WTC11 (cell line): ENCODE results near the gene DMBX1. TPM values are rescaled to one million over a fixed set of nuclear protein-coding genes. Genes with fewer than 3 reads are reported as not detected.

Experiments used
- AFF4 ChIP-seq: sonication (generic); formaldehyde crosslinking; IDR thresholded peaks from 2 replicates; pipeline ENCODE4 v1.8.1; 2023; ENCODE audit warnings: mild to moderate bottlenecking, missing genetic modification reagents, borderline replicate concordance
- ATF1 ChIP-seq: sonication (generic); formaldehyde crosslinking; IDR thresholded peaks from 2 replicates; pipeline ENCODE4 v1.8.1; 2023; ENCODE audit warnings: mild to moderate bottlenecking, moderate library complexity, missing genetic modification reagents
- CREB1 ChIP-seq: sonication (generic); formaldehyde crosslinking; IDR thresholded peaks from 2 replicates; pipeline ENCODE4 v1.8.0; 2023; ENCODE audit warnings: mild to moderate bottlenecking, missing genetic modification reagents
- E2F1 ChIP-seq: sonication (generic); formaldehyde crosslinking; IDR thresholded peaks from 2 replicates; pipeline ENCODE4 v1.8.0; 2022; ENCODE audit warnings: mild to moderate bottlenecking, missing genetic modification reagents
- ESRRA ChIP-seq: sonication (generic); formaldehyde crosslinking; IDR thresholded peaks from 2 replicates; pipeline ENCODE4 v1.8.1; 2022; ENCODE audit warnings: mild to moderate bottlenecking, missing genetic modification reagents, borderline replicate concordance
- FOXJ3 ChIP-seq: sonication (generic); formaldehyde crosslinking; IDR thresholded peaks from 2 replicates; pipeline ENCODE4 v1.9.0; 2021; ENCODE audit warnings: missing genetic modification reagents, mild to moderate bottlenecking, borderline replicate concordance
- GTF2I ChIP-seq: fragments of 250-450 bp; sonication (Bioruptor Pico); conservative IDR thresholded peaks from 2 replicates; pipeline ENCODE4 v1.4.0; 2021; ENCODE audit warnings: mild to moderate bottlenecking
- IRF1 ChIP-seq: sonication (generic); formaldehyde crosslinking; IDR thresholded peaks from 2 replicates; pipeline ENCODE4 v1.8.0; 2023; ENCODE audit warnings: missing genetic modification reagents
- IRF2 ChIP-seq: sonication (generic); formaldehyde crosslinking; IDR thresholded peaks from 2 replicates; pipeline ENCODE4 v1.8.0; 2022; ENCODE audit warnings: low read depth, missing genetic modification reagents, borderline replicate concordance
- KAT7 ChIP-seq: sonication (generic); formaldehyde crosslinking; IDR thresholded peaks from 2 replicates; pipeline ENCODE4 v1.8.1; 2023; ENCODE audit warnings: missing genetic modification reagents, mild to moderate bottlenecking, borderline replicate concordance
- MYBL2 ChIP-seq: sonication (generic); formaldehyde crosslinking; IDR thresholded peaks from 2 replicates; pipeline ENCODE4 v1.8.1; 2023; ENCODE audit warnings: mild to moderate bottlenecking, moderate library complexity, missing genetic modification reagents
- NFATC4 ChIP-seq: fragments of 250-450 bp; sonication (Bioruptor Pico); IDR thresholded peaks from 2 replicates; pipeline ENCODE4 v1.9.0; 2021; ENCODE audit warnings: mild to moderate bottlenecking
- NFE2L1 ChIP-seq: sonication (generic); formaldehyde crosslinking; IDR thresholded peaks from 2 replicates; pipeline ENCODE4 v1.8.1; 2023; ENCODE audit warnings: missing genetic modification reagents
- NFYB ChIP-seq: sonication (generic); formaldehyde crosslinking; conservative IDR thresholded peaks from 2 replicates; pipeline ENCODE4 v1.8.0; 2022; ENCODE audit warnings: low read depth, missing genetic modification reagents
- NR1H2 ChIP-seq: sonication (generic); formaldehyde crosslinking; IDR thresholded peaks from 2 replicates; pipeline ENCODE4 v1.9.0; 2021; ENCODE audit warnings: mild to moderate bottlenecking, moderate library complexity, missing genetic modification reagents
- RELA ChIP-seq: sonication (generic); formaldehyde crosslinking; IDR thresholded peaks from 2 replicates; pipeline ENCODE4 v1.8.1; 2022; ENCODE audit warnings: missing genetic modification reagents, mild to moderate bottlenecking, borderline replicate concordance
- SMAD4 ChIP-seq: sonication (generic); formaldehyde crosslinking; IDR thresholded peaks from 2 replicates; pipeline ENCODE4 v1.8.0; 2022; ENCODE audit warnings: mild to moderate bottlenecking, missing genetic modification reagents
- SP1 ChIP-seq: sonication (generic); formaldehyde crosslinking; conservative IDR thresholded peaks from 2 replicates; pipeline ENCODE4 v1.8.1; 2022; ENCODE audit warnings: missing genetic modification reagents
- TCF7 ChIP-seq: sonication (generic); formaldehyde crosslinking; IDR thresholded peaks from 2 replicates; pipeline ENCODE4 v1.8.0; 2022; ENCODE audit warnings: mild to moderate bottlenecking, low read depth, missing genetic modification reagents, moderate library complexity
- ZBTB21 ChIP-seq: sonication (generic); formaldehyde crosslinking; IDR thresholded peaks from 2 replicates; pipeline ENCODE4 v1.8.1; 2023; ENCODE audit warnings: mild to moderate bottlenecking, missing genetic modification reagents, borderline replicate concordance
- ZNF138 ChIP-seq: sonication (generic); formaldehyde crosslinking; conservative IDR thresholded peaks from 2 replicates; pipeline ENCODE4 v1.8.1; 2022; ENCODE audit warnings: mild to moderate bottlenecking, moderate library complexity, missing genetic modification reagents
- ZNF263 ChIP-seq: sonication (generic); formaldehyde crosslinking; IDR thresholded peaks from 2 replicates; pipeline ENCODE4 v1.8.1; 2022; ENCODE audit warnings: low read depth, mild to moderate bottlenecking, moderate library complexity, missing genetic modification reagents
- ZNF423 ChIP-seq: fragments of 250-450 bp; sonication (Bioruptor Pico); IDR thresholded peaks from 2 replicates; pipeline ENCODE4 v2.1.2; 2022; ENCODE audit warnings: mild to moderate bottlenecking, moderate library complexity
- ZNF671 ChIP-seq: fragments of 250-450 bp; sonication (Bioruptor Pico); IDR thresholded peaks from 2 replicates; pipeline ENCODE4 v1.8.0; 2021; ENCODE audit warnings: mild to moderate bottlenecking
- total RNA-seq: library from RNA; stranded (reverse); gene quantifications from 3 replicates; pipeline ENCODE4 v1.2.3, GENCODE V29; 2021
- TF ChIP-seq, protein P1 (sequence below): sonication (generic); formaldehyde crosslinking; IDR thresholded peaks from 2 replicates; pipeline ENCODE4 v1.8.1; 2022; ENCODE audit warnings: missing genetic modification reagents, borderline replicate concordance
- TF ChIP-seq, protein P2 (sequence below): sonication (generic); formaldehyde crosslinking; conservative IDR thresholded peaks from 2 replicates; pipeline ENCODE4 v1.8.1; 2022; ENCODE audit warnings: mild to moderate bottlenecking, missing genetic modification reagents
- TF ChIP-seq, protein P3 (sequence below): sonication (generic); formaldehyde crosslinking; IDR thresholded peaks from 2 replicates; pipeline ENCODE4 v1.8.1; 2022; ENCODE audit warnings: low read depth, mild to moderate bottlenecking, moderate library complexity, missing genetic modification reagents, borderline replicate concordance
- TF ChIP-seq, protein P4 (sequence below): sonication (generic); formaldehyde crosslinking; IDR thresholded peaks from 2 replicates; pipeline ENCODE4 v1.8.1; 2023; ENCODE audit warnings: mild to moderate bottlenecking, missing genetic modification reagents, moderate library complexity
- TF ChIP-seq, protein P5 (sequence below): fragments of 250-450 bp; sonication (Bioruptor Pico); IDR thresholded peaks from 2 replicates; pipeline ENCODE4 v2.1.2; 2022; ENCODE audit warnings: mild to moderate bottlenecking, moderate library complexity

DMBX1 gene
- total RNA-seq, 1 experiment from 2014 or later: 3.7 TPM

- no peak for TF ChIP-seq ZNF263 (CRISPR knock-in tag)
- TF ChIP-seq SP1: peak; percentile 40; the same call in 1 of the 2 replicates
- TF ChIP-seq, protein P1, sequence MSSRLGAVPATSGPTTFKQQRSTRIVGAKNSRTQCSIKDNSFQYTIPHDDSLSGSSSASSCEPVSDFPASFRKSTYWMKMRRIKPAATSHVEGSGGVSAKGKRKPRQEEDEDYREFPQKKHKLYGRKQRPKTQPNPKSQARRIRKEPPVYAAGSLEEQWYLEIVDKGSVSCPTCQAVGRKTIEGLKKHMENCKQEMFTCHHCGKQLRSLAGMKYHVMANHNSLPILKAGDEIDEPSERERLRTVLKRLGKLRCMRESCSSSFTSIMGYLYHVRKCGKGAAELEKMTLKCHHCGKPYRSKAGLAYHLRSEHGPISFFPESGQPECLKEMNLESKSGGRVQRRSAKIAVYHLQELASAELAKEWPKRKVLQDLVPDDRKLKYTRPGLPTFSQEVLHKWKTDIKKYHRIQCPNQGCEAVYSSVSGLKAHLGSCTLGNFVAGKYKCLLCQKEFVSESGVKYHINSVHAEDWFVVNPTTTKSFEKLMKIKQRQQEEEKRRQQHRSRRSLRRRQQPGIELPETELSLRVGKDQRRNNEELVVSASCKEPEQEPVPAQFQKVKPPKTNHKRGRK (CRISPR knock-in tag): 0 out of 2 replicates have a peak, but pooled peaks have one; percentile 27
- no peak for TF ChIP-seq NFYB (CRISPR knock-in tag)
- TF ChIP-seq, protein P2, sequence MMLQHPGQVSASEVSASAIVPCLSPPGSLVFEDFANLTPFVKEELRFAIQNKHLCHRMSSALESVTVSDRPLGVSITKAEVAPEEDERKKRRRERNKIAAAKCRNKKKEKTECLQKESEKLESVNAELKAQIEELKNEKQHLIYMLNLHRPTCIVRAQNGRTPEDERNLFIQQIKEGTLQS (CRISPR knock-in tag): no peak
- TF ChIP-seq IRF2 (CRISPR knock-in tag): no peak
- TF ChIP-seq SMAD4: no peak
- TF ChIP-seq ATF1 (CRISPR knock-in tag): no peak
- no peak for TF ChIP-seq ZNF671 (CRISPR knock-in tag)
- TF ChIP-seq, protein P3, sequence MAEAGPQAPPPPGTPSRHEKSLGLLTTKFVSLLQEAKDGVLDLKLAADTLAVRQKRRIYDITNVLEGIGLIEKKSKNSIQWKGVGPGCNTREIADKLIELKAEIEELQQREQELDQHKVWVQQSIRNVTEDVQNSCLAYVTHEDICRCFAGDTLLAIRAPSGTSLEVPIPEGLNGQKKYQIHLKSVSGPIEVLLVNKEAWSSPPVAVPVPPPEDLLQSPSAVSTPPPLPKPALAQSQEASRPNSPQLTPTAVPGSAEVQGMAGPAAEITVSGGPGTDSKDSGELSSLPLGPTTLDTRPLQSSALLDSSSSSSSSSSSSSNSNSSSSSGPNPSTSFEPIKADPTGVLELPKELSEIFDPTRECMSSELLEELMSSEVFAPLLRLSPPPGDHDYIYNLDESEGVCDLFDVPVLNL (CRISPR knock-in tag): no peak
- TF ChIP-seq ZNF423 (CRISPR knock-in tag): no peak
- TF ChIP-seq, protein P4, sequence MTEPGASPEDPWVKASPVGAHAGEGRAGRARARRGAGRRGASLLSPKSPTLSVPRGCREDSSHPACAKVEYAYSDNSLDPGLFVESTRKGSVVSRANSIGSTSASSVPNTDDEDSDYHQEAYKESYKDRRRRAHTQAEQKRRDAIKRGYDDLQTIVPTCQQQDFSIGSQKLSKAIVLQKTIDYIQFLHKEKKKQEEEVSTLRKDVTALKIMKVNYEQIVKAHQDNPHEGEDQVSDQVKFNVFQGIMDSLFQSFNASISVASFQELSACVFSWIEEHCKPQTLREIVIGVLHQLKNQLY (CRISPR knock-in tag): no peak
- TF ChIP-seq NFATC4 (CRISPR knock-in tag): no peak
- no peak for TF ChIP-seq IRF1 (CRISPR knock-in tag)
- TF ChIP-seq, protein P5, sequence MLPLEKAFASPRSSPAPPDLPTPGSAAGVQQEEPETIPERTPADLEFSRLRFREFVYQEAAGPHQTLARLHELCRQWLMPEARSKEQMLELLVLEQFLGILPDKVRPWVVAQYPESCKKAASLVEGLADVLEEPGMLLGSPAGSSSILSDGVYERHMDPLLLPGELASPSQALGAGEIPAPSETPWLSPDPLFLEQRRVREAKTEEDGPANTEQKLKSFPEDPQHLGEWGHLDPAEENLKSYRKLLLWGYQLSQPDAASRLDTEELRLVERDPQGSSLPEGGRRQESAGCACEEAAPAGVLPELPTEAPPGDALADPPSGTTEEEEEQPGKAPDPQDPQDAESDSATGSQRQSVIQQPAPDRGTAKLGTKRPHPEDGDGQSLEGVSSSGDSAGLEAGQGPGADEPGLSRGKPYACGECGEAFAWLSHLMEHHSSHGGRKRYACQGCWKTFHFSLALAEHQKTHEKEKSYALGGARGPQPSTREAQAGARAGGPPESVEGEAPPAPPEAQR (CRISPR knock-in tag): no peak
- no peak for TF ChIP-seq AFF4 (CRISPR knock-in tag)
- no peak for TF ChIP-seq CREB1
- TF ChIP-seq FOXJ3 (CRISPR knock-in tag): no peak
- no peak for TF ChIP-seq ZBTB21
- TF ChIP-seq TCF7 (CRISPR knock-in tag): no peak
- no peak for TF ChIP-seq RELA (CRISPR knock-in tag)
- peak; percentile 82; the same call in 1 of the 2 replicates for TF ChIP-seq GTF2I (CRISPR knock-in tag)
- no peak for TF ChIP-seq KAT7
- TF ChIP-seq NFE2L1: no peak
- TF ChIP-seq ESRRA: no peak
- TF ChIP-seq ZNF138 (CRISPR knock-in tag): no peak
- TF ChIP-seq NR1H2 (CRISPR knock-in tag): no peak
- no peak for TF ChIP-seq MYBL2
- no peak for TF ChIP-seq E2F1 (CRISPR knock-in tag)
Measured at GRCh38 chr1:46442317-46443161, 47.1 kb upstream of the DMBX1 start (continued).
